Measurements from ENCODE around the gene APOA1. TPM values are rescaled to one million over a fixed set of nuclear protein-coding genes. Genes with fewer than 3 reads are reported as not detected.

APOA1 gene
- total and polyA plus RNA-seq, 10 of the 15 experiments (the other 5 are each of a cell fraction or from before 2014, with no cell fraction given) = 0.10 to 2.4 (median 0.24) TPM; not detected in 3

DNA sequence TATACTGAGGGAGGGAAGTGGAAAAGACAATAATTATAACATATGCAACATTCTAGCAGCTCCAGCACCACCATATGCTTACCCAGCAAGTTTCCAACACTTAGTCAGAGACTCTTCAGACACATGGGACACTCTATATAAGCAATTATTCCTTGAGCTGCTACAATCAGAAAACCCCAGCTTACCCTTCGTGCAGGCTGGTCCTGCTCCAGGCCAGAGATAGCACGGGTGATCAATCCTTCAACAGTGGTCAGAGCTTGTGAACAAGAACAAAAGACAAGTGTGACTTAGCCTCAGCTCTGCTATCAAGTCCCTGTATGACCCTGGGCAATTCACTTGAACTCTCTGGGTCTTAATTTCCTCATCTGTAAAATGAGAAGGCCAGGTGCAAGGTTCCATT, 51.1 kb downstream of the APOA1 start (continued):
- TF ChIP-seq, protein P1, sequence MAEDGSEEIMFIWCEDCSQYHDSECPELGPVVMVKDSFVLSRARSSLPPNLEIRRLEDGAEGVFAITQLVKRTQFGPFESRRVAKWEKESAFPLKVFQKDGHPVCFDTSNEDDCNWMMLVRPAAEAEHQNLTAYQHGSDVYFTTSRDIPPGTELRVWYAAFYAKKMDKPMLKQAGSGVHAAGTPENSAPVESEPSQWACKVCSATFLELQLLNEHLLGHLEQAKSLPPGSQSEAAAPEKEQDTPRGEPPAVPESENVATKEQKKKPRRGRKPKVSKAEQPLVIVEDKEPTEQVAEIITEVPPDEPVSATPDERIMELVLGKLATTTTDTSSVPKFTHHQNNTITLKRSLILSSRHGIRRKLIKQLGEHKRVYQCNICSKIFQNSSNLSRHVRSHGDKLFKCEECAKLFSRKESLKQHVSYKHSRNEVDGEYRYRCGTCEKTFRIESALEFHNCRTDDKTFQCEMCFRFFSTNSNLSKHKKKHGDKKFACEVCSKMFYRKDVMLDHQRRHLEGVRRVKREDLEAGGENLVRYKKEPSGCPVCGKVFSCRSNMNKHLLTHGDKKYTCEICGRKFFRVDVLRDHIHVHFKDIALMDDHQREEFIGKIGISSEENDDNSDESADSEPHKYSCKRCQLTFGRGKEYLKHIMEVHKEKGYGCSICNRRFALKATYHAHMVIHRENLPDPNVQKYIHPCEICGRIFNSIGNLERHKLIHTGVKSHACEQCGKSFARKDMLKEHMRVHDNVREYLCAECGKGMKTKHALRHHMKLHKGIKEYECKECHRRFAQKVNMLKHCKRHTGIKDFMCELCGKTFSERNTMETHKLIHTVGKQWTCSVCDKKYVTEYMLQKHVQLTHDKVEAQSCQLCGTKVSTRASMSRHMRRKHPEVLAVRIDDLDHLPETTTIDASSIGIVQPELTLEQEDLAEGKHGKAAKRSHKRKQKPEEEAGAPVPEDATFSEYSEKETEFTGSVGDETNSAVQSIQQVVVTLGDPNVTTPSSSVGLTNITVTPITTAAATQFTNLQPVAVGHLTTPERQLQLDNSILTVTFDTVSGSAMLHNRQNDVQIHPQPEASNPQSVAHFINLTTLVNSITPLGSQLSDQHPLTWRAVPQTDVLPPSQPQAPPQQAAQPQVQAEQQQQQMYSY (CRISPR knock-in tag; IDR thresholded peaks at IDR 0.05) = no peak
- TF ChIP-seq SREBF1 (IDR thresholded peaks at IDR 0.05; ENCODE audit: low read length) = no peak

Other genes with a start within 250 kb of the APOA1 start
- 24.5 and 26.4 TPM in 2 replicates for gene BUD13, start 64.6 kb downstream of the APOA1 start, total RNA-seq (2014; rRNA removed)
- 27.4 and 29.3 TPM in 2 replicates for gene BUD13, start 64.6 kb downstream of the APOA1 start, total RNA-seq (2014; rRNA removed; fragmentation: Illumina TruSeq; extraction: Trizol)
- gene BUD13, start 64.6 kb downstream of the APOA1 start, total RNA-seq (2021) = 23.8 and 25.6 TPM in 2 replicates
- gene BUD13, start 64.6 kb downstream of the APOA1 start, polyA plus RNA-seq (2011; rRNA removed) = 27.6 and 29.3 TPM in 2 replicates
- gene BUD13, start 64.6 kb downstream of the APOA1 start, polyA plus RNA-seq (2014; fragmentation: Illumina TruSeq; extraction: Trizol) = 36.5 and 46.4 TPM in 2 replicates
- 10 to 100 TPM; 10.9 to 15.8 TPM for gene BUD13, start 64.6 kb downstream of the APOA1 start, polyA plus RNA-seq (2014; fragmentation: Nextera tagmentation; extraction: Ambion mirVana)
- gene BUD13, start 64.6 kb downstream of the APOA1 start, polyA plus RNA-seq (2014; rRNA removed) = 22.9 and 24.0 TPM in 2 replicates
- 10 to 100 TPM; 25.0 to 27.1 TPM for gene BUD13, start 64.6 kb downstream of the APOA1 start, polyA plus RNA-seq (2016; fragmentation: Nextera tagmentation; extraction: Ambion mirVana)
- gene ZPR1, start 49.6 kb downstream of the APOA1 start, total RNA-seq (2014; rRNA removed) = 42.8 and 46.3 TPM in 2 replicates
- gene ZPR1, start 49.6 kb downstream of the APOA1 start, total RNA-seq (2014; rRNA removed; fragmentation: Illumina TruSeq; extraction: Trizol) = 50.1 and 54.3 TPM in 2 replicates
- gene ZPR1, start 49.6 kb downstream of the APOA1 start, total RNA-seq (2021) = 55.1 and 58.4 TPM in 2 replicates
- 76.9 and 80.4 TPM in 2 replicates for gene ZPR1, start 49.6 kb downstream of the APOA1 start, polyA plus RNA-seq (2011; rRNA removed)
- gene ZPR1, start 49.6 kb downstream of the APOA1 start, polyA plus RNA-seq (2014; fragmentation: Illumina TruSeq; extraction: Trizol) = 55.1 and 70.4 TPM in 2 replicates
- gene ZPR1, start 49.6 kb downstream of the APOA1 start, polyA plus RNA-seq (2014; fragmentation: Nextera tagmentation; extraction: Ambion mirVana) = 10 to 100 TPM in 1 of 2 experiments, 1 to 10 TPM in 1; 9.3 to 20.4 TPM
- 46.9 and 48.3 TPM in 2 replicates for gene ZPR1, start 49.6 kb downstream of the APOA1 start, polyA plus RNA-seq (2014; rRNA removed)
- gene ZPR1, start 49.6 kb downstream of the APOA1 start, polyA plus RNA-seq (2016; fragmentation: Nextera tagmentation; extraction: Ambion mirVana) = 10 to 100 TPM; 89.3 to 89.7 TPM
- not detected in 2 replicates for gene APOA5, start 45.7 kb downstream of the APOA1 start, total RNA-seq (2014; rRNA removed)
- gene APOA5, start 45.7 kb downstream of the APOA1 start, total RNA-seq (2014; rRNA removed; fragmentation: Illumina TruSeq; extraction: Trizol) = not detected in 2 replicates
- gene APOA5, start 45.7 kb downstream of the APOA1 start, total RNA-seq (2021) = 0.15 and 0.35 TPM in 2 replicates
- not detected in 2 replicates for gene APOA5, start 45.7 kb downstream of the APOA1 start, polyA plus RNA-seq (2011; rRNA removed)
- not detected in 2 replicates for gene APOA5, start 45.7 kb downstream of the APOA1 start, polyA plus RNA-seq (2014; fragmentation: Illumina TruSeq; extraction: Trizol)
- not detected for gene APOA5, start 45.7 kb downstream of the APOA1 start, polyA plus RNA-seq (2014; fragmentation: Nextera tagmentation; extraction: Ambion mirVana)
- gene APOA5, start 45.7 kb downstream of the APOA1 start, polyA plus RNA-seq (2014; rRNA removed) = not detected in 2 replicates
- not detected for gene APOA5, start 45.7 kb downstream of the APOA1 start, polyA plus RNA-seq (2016; fragmentation: Nextera tagmentation; extraction: Ambion mirVana)
- not detected in 2 replicates for gene APOA4, start 14.3 kb downstream of the APOA1 start, total RNA-seq (2014; rRNA removed)
- gene APOA4, start 14.3 kb downstream of the APOA1 start, total RNA-seq (2014; rRNA removed; fragmentation: Illumina TruSeq; extraction: Trizol) = not detected in 2 replicates
- not detected in 2 replicates for gene APOA4, start 14.3 kb downstream of the APOA1 start, total RNA-seq (2021)
- gene APOA4, start 14.3 kb downstream of the APOA1 start, polyA plus RNA-seq (2011; rRNA removed) = not detected in 2 replicates
- gene APOA4, start 14.3 kb downstream of the APOA1 start, polyA plus RNA-seq (2014; fragmentation: Illumina TruSeq; extraction: Trizol) = not detected in 2 replicates
- not detected for gene APOA4, start 14.3 kb downstream of the APOA1 start, polyA plus RNA-seq (2014; fragmentation: Nextera tagmentation; extraction: Ambion mirVana)
- gene APOA4, start 14.3 kb downstream of the APOA1 start, polyA plus RNA-seq (2014; rRNA removed) = not detected in 2 replicates
- not detected for gene APOA4, start 14.3 kb downstream of the APOA1 start, polyA plus RNA-seq (2016; fragmentation: Nextera tagmentation; extraction: Ambion mirVana)
- gene APOC3, start 7.7 kb downstream of the APOA1 start, total RNA-seq (2014; rRNA removed) = not detected in 2 replicates
- not detected in 2 replicates for gene APOC3, start 7.7 kb downstream of the APOA1 start, total RNA-seq (2014; rRNA removed; fragmentation: Illumina TruSeq; extraction: Trizol)
- gene APOC3, start 7.7 kb downstream of the APOA1 start, total RNA-seq (2021) = 1.2 and 1.9 TPM in 2 replicates
- not detected in 2 replicates for gene APOC3, start 7.7 kb downstream of the APOA1 start, polyA plus RNA-seq (2011; rRNA removed)
- gene APOC3, start 7.7 kb downstream of the APOA1 start, polyA plus RNA-seq (2014; fragmentation: Illumina TruSeq; extraction: Trizol) = not detected in 2 replicates
- not detected for gene APOC3, start 7.7 kb downstream of the APOA1 start, polyA plus RNA-seq (2014; fragmentation: Nextera tagmentation; extraction: Ambion mirVana)
- gene APOC3, start 7.7 kb downstream of the APOA1 start, polyA plus RNA-seq (2014; rRNA removed) = not detected in 2 replicates
- not detected for gene APOC3, start 7.7 kb downstream of the APOA1 start, polyA plus RNA-seq (2016; fragmentation: Nextera tagmentation; extraction: Ambion mirVana)